ENCODE measurements around the gene PPIL6. TPM values are rescaled to one million over a fixed set of nuclear protein-coding genes. Genes with fewer than 3 reads are reported as not detected.
A peak's percentile ranks its signal among the peaks of the same experiment; 100 is the strongest.

PPIL6 gene
- total RNA-seq, 3 donors from 2014 or later, result 0.67 to 5.5 (median 2.9) TPM

GRCh38 chr6:109472132-109472995, 31.9 kb upstream of the PPIL6 start:
- DNase-seq (no peak), ATAC-seq (no peak)
- TF ChIP-seq CTCF (IDR thresholded peaks at IDR 0.05), result no peak
- H3K9me3 ChIP-seq, result no peaks in the 10 kb centered on the region
- H3K36me3 ChIP-seq (ENCODE audit: low read depth), result peaks cover 6% of the 10 kb centered on the region
- no peak overlapping the region for H3K4me3 ChIP-seq
- intact Hi-C loops (cut with DNase I, micrococcal nuclease), result no loop called here
- peaks cover 10% of the 10 kb centered on the region for H3K4me1 ChIP-seq (ENCODE audit: low read depth)

- Histone ChIP-seq H3K4me1 (ENCODE audit: low read depth) (peaks cover 6% of the 10 kb centered on the region), H3K9me3 (no peaks in the 10 kb centered on the region), H3K36me3 (ENCODE audit: low read depth) (peaks cover 6% of the 10 kb centered on the region), H3K4me3 (no peak overlapping the region)
- DNase-seq (no peak), ATAC-seq (no peak)
- intact Hi-C loops (cut with DNase I, micrococcal nuclease), result no loop called here
- TF ChIP-seq CTCF (IDR thresholded peaks at IDR 0.05), result no peak
Measured at GRCh38 chr6:109471105-109471810, 30.8 kb upstream of the PPIL6 start.

GRCh38 chr6:109469591-109470189, 29.3 kb upstream of the PPIL6 start:
- DNase-seq (no peak), ATAC-seq (no peak)
- TF ChIP-seq CTCF (IDR thresholded peaks at IDR 0.05), result no peak

GRCh38 chr6:109467696-109468095, 27.3 kb upstream of the PPIL6 start:
- Histone ChIP-seq H3K4me1 (ENCODE audit: low read depth) (peaks cover 6% of the 10 kb centered on the region), H3K36me3 (ENCODE audit: low read depth) (no peaks in the 10 kb centered on the region), H3K9me3 (no peaks in the 10 kb centered on the region), H3K4me3 (no peak overlapping the region)
- ATAC-seq (no peak), DNase-seq (no peak)
- intact Hi-C loops (cut with DNase I, micrococcal nuclease), result no loop called here
- TF ChIP-seq CTCF (IDR thresholded peaks at IDR 0.05), result no peak

More at GRCh38 chr6:109469591-109470189, 29.3 kb upstream of the PPIL6 start:
- Histone ChIP-seq H3K4me1 (ENCODE audit: low read depth) (peaks cover 6% of the 10 kb centered on the region), H3K9me3 (no peaks in the 10 kb centered on the region), H3K36me3 (ENCODE audit: low read depth) (no peaks in the 10 kb centered on the region), H3K4me3 (no peak overlapping the region)
- intact Hi-C loops (cut with DNase I, micrococcal nuclease), result no loop called here

- DNase-seq, result no peak
- intact Hi-C loops (cut with DNase I, micrococcal nuclease), result no loop called here
- Histone ChIP-seq H3K4me1 (ENCODE audit: low read depth) (peaks cover 6% of the 10 kb centered on the region), H3K9me3 (no peaks in the 10 kb centered on the region), H3K36me3 (ENCODE audit: low read depth) (no peaks in the 10 kb centered on the region), H3K4me3 (no peak overlapping the region)
- peak; percentile 85 for ATAC-seq
- no peak for TF ChIP-seq CTCF (IDR thresholded peaks at IDR 0.05)
Measured at GRCh38 chr6:109466212-109466923, 25.9 kb upstream of the PPIL6 start.
